ENCODE measurements around the gene CCDC188. TPM values are rescaled to one million over a fixed set of nuclear protein-coding genes. Genes with fewer than 3 reads are reported as not detected.

CCDC188 gene
- total RNA-seq, 4 donors from 2014 or later: 2.1 TPM; not detected in 3

- H3K27me3 ChIP-seq: no peaks in the 10 kb centered on the region
- no peak overlapping the region for H3K4me3 ChIP-seq
- peaks cover 29 to 100% (median 44%) of the 10 kb centered on the region in 3 donors for H3K36me3 ChIP-seq
- TF ChIP-seq POLR2A (IDR thresholded peaks at IDR 0.05) (no peak), CTCF (IDR thresholded peaks at IDR 0.05) (no peak)
- H3K4me1 ChIP-seq: no peaks in the 10 kb centered on the region
- H3K9me3 ChIP-seq: no peaks in the 10 kb centered on the region
- WGBS, 2 donors: 88 to 100% methylated on average over 4 to 5 of the region's 7 CpGs
- intact Hi-C loops (cut with DNase I): no loop called here
- H3K27ac ChIP-seq: no peak overlapping the region
- no peak for DNase-seq
Measured at GRCh38 chr22:20105456-20106204, 45.2 kb downstream of the CCDC188 start.

GRCh38 chr22:20102203-20102780 lies 48.6 kb downstream of the CCDC188 start:
- DNase-seq: no peak
- intact Hi-C loops (cut with DNase I): no loop called here
- Histone ChIP-seq H3K36me3 (peaks cover 28 to 100% (median 28%) of the 10 kb centered on the region in 3 donors), H3K27ac (no peak overlapping the region), H3K27me3 (no peaks in the 10 kb centered on the region), H3K9me3 (no peaks in the 10 kb centered on the region), H3K4me1 (no peaks in the 10 kb centered on the region), H3K4me3 (no peak overlapping the region)
- 92% methylated on average over 6 to 8 of the region's 12 CpGs for WGBS, 2 donors
- TF ChIP-seq CTCF (IDR thresholded peaks at IDR 0.05) (no peak), POLR2A (IDR thresholded peaks at IDR 0.05) (no peak)

- TF ChIP-seq CTCF (IDR thresholded peaks at IDR 0.05) (no peak), POLR2A (IDR thresholded peaks at IDR 0.05) (no peak)
- whole genome bisulfite sequencing, 2 donors: 72 to 89% methylated on average over 7 of the region's 8 CpGs
- Histone ChIP-seq H3K4me1 (no peaks in the 10 kb centered on the region), H3K4me3 (no peak overlapping the region), H3K27ac (no peak overlapping the region), H3K27me3 (no peaks in the 10 kb centered on the region), H3K9me3 (no peaks in the 10 kb centered on the region), H3K36me3 (peaks cover 21 to 100% (median 22%) of the 10 kb centered on the region in 3 donors)
- intact Hi-C loops (cut with DNase I): no loop called here
- DNase-seq: no peak
Measured at GRCh38 chr22:20101638-20102037, 49.2 kb downstream of the CCDC188 start.

- Histone ChIP-seq H3K27me3 (no peaks in the 10 kb centered on the region), H3K4me1 (no peaks in the 10 kb centered on the region), H3K4me3 (no peak overlapping the region), H3K27ac (no peak overlapping the region), H3K9me3 (no peaks in the 10 kb centered on the region), H3K36me3 (peaks cover 22 to 100% (median 36%) of the 10 kb centered on the region in 3 donors)
- 98 to 100% methylated on average over 4 to 6 of the region's 6 CpGs for WGBS, 2 donors
- no peak for DNase-seq
- no peak for TF ChIP-seq POLR2A (IDR thresholded peaks at IDR 0.05)
- no peak for TF ChIP-seq CTCF (IDR thresholded peaks at IDR 0.05)
- intact Hi-C loops (cut with DNase I): no loop called here
Measured at GRCh38 chr22:20099099-20099711, 51.6 kb downstream of the CCDC188 start.

Small RNA genes lying within 50 kb of the gene (small RNA-seq; reads per million reads assigned to genes)
- gene MIR6816 (0 reads per million in 4 donors), gene RF00599 (0 reads per million in 4 donors)

Other genes with a start within 250 kb of the CCDC188 start
- gene COMT, start 209.3 kb downstream of the CCDC188 start, total RNA-seq: 100 to 1,000 TPM; 210 to 422 (median 234) TPM
- 10 to 100 TPM in 2 of 4 donors, 1 to 10 TPM in 2; 8.0 to 11.3 (median 10.4) TPM for gene TXNRD2, start 209.2 kb downstream of the CCDC188 start, total RNA-seq
- gene ARVCF, start 134.2 kb downstream of the CCDC188 start, total RNA-seq: 10 to 100 TPM in 1 of 4 donors, 1 to 10 TPM in 3; 3.1 to 10.9 (median 7.1) TPM
- gene TANGO2, start 129.9 kb downstream of the CCDC188 start, total RNA-seq: 10 to 100 TPM; 14.0 to 28.2 (median 17.6) TPM
- 10 to 100 TPM; 13.7 to 33.8 (median 18.7) TPM for gene DGCR8, start 70.8 kb downstream of the CCDC188 start, total RNA-seq
- gene RANBP1, start 35.0 kb downstream of the CCDC188 start, total RNA-seq: 100 to 1,000 TPM; 178 to 358 (median 212) TPM
- gene TRMT2A, start 33.8 kb downstream of the CCDC188 start, total RNA-seq: 10 to 100 TPM; 30.9 to 58.6 (median 41.3) TPM
- gene ZDHHC8, start 19.3 kb downstream of the CCDC188 start, total RNA-seq: 10 to 100 TPM; 14.7 to 22.9 (median 18.6) TPM
- gene RTN4R, start 117.3 kb upstream of the CCDC188 start, total RNA-seq: 1 to 10 TPM in 3 of 4 donors, under 1 TPM in 1; 0.97 to 3.9 (median 2.5) TPM
- gene DGCR6L, start 169.0 kb upstream of the CCDC188 start, total RNA-seq: 10 to 100 TPM; 35.7 to 56.2 (median 49.2) TPM
- 10 to 100 TPM in 1 of 4 donors, 1 to 10 TPM in 3; 7.9 to 10.7 (median 9.2) TPM for gene ZNF74, start 243.1 kb upstream of the CCDC188 start, total RNA-seq